ENCODE measurements around the gene TBX19.

GRCh38 chr1:168264296-168264695, 16.4 kb upstream of the TBX19 start:
- TF ChIP-seq EP300 (IDR thresholded peaks at IDR 0.05) (no peak), POLR2AphosphoS5 (IDR thresholded peaks at IDR 0.05) (no peak)
